HG03066 (cell line): Measurements from ENCODE around the gene TTC33.

Source experiments
- ATAC-seq: cut with Tn5 transposase; IDR thresholded peaks from one replicate; pipeline ENCODE4 v1.9.1; 2021; ENCODE audit warnings: low read depth; ENCODE audit not compliant: unreplicated experiment

Gene TTC33

GRCh38 chr5:40619421-40619820, 136.3 kb downstream of the TTC33 start:
- no peak for ATAC-seq

GRCh38 chr5:40618926-40619325, 136.8 kb downstream of the TTC33 start:
- no peak for ATAC-seq

- ATAC-seq, result no peak
These were observed 139.0 kb downstream of the TTC33 start for GRCh38 chr5:40616781-40617180.

GRCh38 chr5:40615586-40616170, 140.1 kb downstream of the TTC33 start:
- no peak for ATAC-seq

GRCh38 chr5:40614923-40615585, 140.7 kb downstream of the TTC33 start:
- no peak for ATAC-seq

- ATAC-seq, result no peak
These were observed 141.3 kb downstream of the TTC33 start for GRCh38 chr5:40614466-40614865.

- ATAC-seq, result no peak
These were observed 148.6 kb downstream of the TTC33 start for GRCh38 chr5:40607202-40607601.

GRCh38 chr5:40606077-40606765, 149.5 kb downstream of the TTC33 start:
- no peak for ATAC-seq

- no peak for ATAC-seq
These were observed 150.3 kb downstream of the TTC33 start for GRCh38 chr5:40605295-40605958.

GRCh38 chr5:40603378-40603777, 152.4 kb downstream of the TTC33 start:
- no peak for ATAC-seq

GRCh38 chr5:40601198-40601868, 154.4 kb downstream of the TTC33 start:
- no peak for ATAC-seq

GRCh38 chr5:40600383-40600782, 155.4 kb downstream of the TTC33 start:
- no peak for ATAC-seq

- ATAC-seq, result no peak
These were observed 156.1 kb downstream of the TTC33 start for GRCh38 chr5:40599676-40600075.

- ATAC-seq, result no peak
These were observed 160.9 kb downstream of the TTC33 start for GRCh38 chr5:40594811-40595210.

- peak; percentile 86 for ATAC-seq
These were observed 163.9 kb downstream of the TTC33 start for GRCh38 chr5:40591727-40592396.

- ATAC-seq, result no peak
These were observed 168.4 kb downstream of the TTC33 start for GRCh38 chr5:40587376-40587775.

GRCh38 chr5:40585537-40586267, 170.1 kb downstream of the TTC33 start:
- ATAC-seq, result no peak

GRCh38 chr5:40584054-40584453, 171.7 kb downstream of the TTC33 start:
- ATAC-seq, result no peak
